Kidney capillary endothelial cell (primary cell): ENCODE results near the gene GEMIN2.
"Not testable (repeated sequence)": the region's sequence is repeated elsewhere in the genome, so short reads cannot be mapped to it uniquely, and the experiment has no call there.

Experiments
- DNase-seq: peaks from one replicate; pipeline ENCODE4 v3.0.0-alpha.2; 2018; ENCODE audit warnings: low spot score

Gene GEMIN2

GRCh38 chr14:39179042-39179441, 64.9 kb downstream of the GEMIN2 start:
- no peak for DNase-seq

GRCh38 chr14:39180553-39180952, 66.4 kb downstream of the GEMIN2 start:
- no peak for DNase-seq

GRCh38 chr14:39181026-39181692, 67.0 kb downstream of the GEMIN2 start:
- no peak for DNase-seq

- no peak for DNase-seq
These were observed 67.5 kb downstream of the GEMIN2 start for GRCh38 chr14:39181693-39182047.

GRCh38 chr14:39182770-39183684, 68.9 kb downstream of the GEMIN2 start:
- no peak for DNase-seq

- DNase-seq = not testable (repeated sequence)
These were observed 69.5 kb downstream of the GEMIN2 start for GRCh38 chr14:39183685-39184003.

GRCh38 chr14:39184628-39185255, 70.6 kb downstream of the GEMIN2 start:
- DNase-seq = no peak

- no peak for DNase-seq
These were observed 71.3 kb downstream of the GEMIN2 start for GRCh38 chr14:39185256-39186049.
